ENCODE measurements around the gene UBE2U. TPM values are rescaled to one million over a fixed set of nuclear protein-coding genes. Genes with fewer than 3 reads are reported as not detected.

UBE2U gene
- total and polyA plus RNA-seq, 2 experiments from 2014 or later: not detected

- in situ Hi-C loops (cut with MboI): no loop called here
- Histone ChIP-seq H3F3A (ENCODE audit: insufficient read depth) (no peaks in the 10 kb centered on the region), H2AFZ (no peak overlapping the region), H3K36me3 (ENCODE audit: low read depth) (no peaks in the 10 kb centered on the region), H3K4me2 (ENCODE audit: unreplicated experiment) (no peak overlapping the region), H3K4me3 (no peak overlapping the region), H3K4me1 (ENCODE audit: insufficient read depth) (0 out of 2 replicates have a peak, but pooled peaks cover 4% of the 10 kb centered on the region), H3K79me2 (ENCODE audit: insufficient read depth) (no peaks in the 10 kb centered on the region), H3K27ac (no peak overlapping the region), H3K9me2 (ENCODE audit: insufficient read depth) (no peaks in the 10 kb centered on the region), H4K20me1 (ENCODE audit: insufficient read depth) (no peaks in the 10 kb centered on the region), H3K27me3 (replicated peaks; ENCODE audit: insufficient read depth) (no peaks in the 10 kb centered on the region), H3K9me3 (ENCODE audit: low read depth) (no peaks in the 10 kb centered on the region), H3K9ac (no peak overlapping the region)
- no peak for TF ChIP-seq EZH2 (IDR thresholded peaks at IDR 0.05; ENCODE audit: insufficient read depth, poor library complexity, severe bottlenecking)
- no peak for TF ChIP-seq EZH2phosphoT487 (IDR thresholded peaks at IDR 0.05; ENCODE audit: insufficient read depth, low read depth)
- 65 to 69% methylated on average over 4 of the region's 4 CpGs for WGBS, 2 experiments (ENCODE audit: low coverage in 1 of 2, low lambda C conversion rate in 2 of 2, missing lambda C conversion rate in 2 of 2)
- DNase-seq: no peak
These were observed 88.5 kb downstream of the UBE2U start for GRCh38 chr1:64291931-64292330.

- 86 to 90% methylated on average over 1 of the region's 1 CpG for WGBS, 2 experiments (ENCODE audit: low coverage in 1 of 2, low lambda C conversion rate in 2 of 2, missing lambda C conversion rate in 2 of 2)
- no peak overlapping the region for H3K9ac ChIP-seq
These were observed 89.0 kb downstream of the UBE2U start for GRCh38 chr1:64292399-64292798.

GRCh38 chr1:64293820-64294219 is 90.4 kb downstream of the UBE2U start:
- H3K4me3 ChIP-seq: no peak overlapping the region
- DNase-seq: no peak
- no peaks in the 10 kb centered on the region for H3F3A ChIP-seq (ENCODE audit: insufficient read depth)
- H3K4me2 ChIP-seq (ENCODE audit: unreplicated experiment): no peak overlapping the region
- no peaks in the 10 kb centered on the region for H3K27me3 ChIP-seq (replicated peaks; ENCODE audit: insufficient read depth)
- H4K20me1 ChIP-seq (ENCODE audit: insufficient read depth): no peaks in the 10 kb centered on the region
- WGBS, 2 experiments (ENCODE audit: low coverage in 1 of 2, low lambda C conversion rate in 2 of 2, missing lambda C conversion rate in 2 of 2): 69 to 81% methylated on average over 4 of the region's 4 CpGs
- in situ Hi-C loops (cut with MboI): no loop called here
- no peak overlapping the region for H2AFZ ChIP-seq
- no peaks in the 10 kb centered on the region for H3K36me3 ChIP-seq (ENCODE audit: low read depth)
- H3K4me1 ChIP-seq (ENCODE audit: insufficient read depth): 0 out of 2 replicates have a peak, but pooled peaks cover 4% of the 10 kb centered on the region
- H3K9me3 ChIP-seq (ENCODE audit: low read depth): no peaks in the 10 kb centered on the region
- H3K9me2 ChIP-seq (ENCODE audit: insufficient read depth): no peaks in the 10 kb centered on the region
- no peak overlapping the region for H3K9ac ChIP-seq
- TF ChIP-seq EZH2phosphoT487 (IDR thresholded peaks at IDR 0.05; ENCODE audit: insufficient read depth, low read depth) (no peak), EZH2 (IDR thresholded peaks at IDR 0.05; ENCODE audit: insufficient read depth, poor library complexity, severe bottlenecking) (no peak)
- no peaks in the 10 kb centered on the region for H3K79me2 ChIP-seq (ENCODE audit: insufficient read depth)
- H3K27ac ChIP-seq: no peak overlapping the region

More at GRCh38 chr1:64292399-64292798, 89.0 kb downstream of the UBE2U start:
- Histone ChIP-seq H3K27me3 (replicated peaks; ENCODE audit: insufficient read depth) (no peaks in the 10 kb centered on the region), H3K4me1 (ENCODE audit: insufficient read depth) (0 out of 2 replicates have a peak, but pooled peaks cover 4% of the 10 kb centered on the region), H3K4me3 (no peak overlapping the region), H3K79me2 (ENCODE audit: insufficient read depth) (no peaks in the 10 kb centered on the region), H2AFZ (no peak overlapping the region), H4K20me1 (ENCODE audit: insufficient read depth) (no peaks in the 10 kb centered on the region), H3K36me3 (ENCODE audit: low read depth) (no peaks in the 10 kb centered on the region), H3F3A (ENCODE audit: insufficient read depth) (no peaks in the 10 kb centered on the region), H3K4me2 (ENCODE audit: unreplicated experiment) (no peak overlapping the region), H3K27ac (no peak overlapping the region), H3K9me2 (ENCODE audit: insufficient read depth) (no peaks in the 10 kb centered on the region), H3K9me3 (ENCODE audit: low read depth) (no peaks in the 10 kb centered on the region)
- in situ Hi-C loops (cut with MboI): no loop called here
- DNase-seq: peak; percentile 61
- TF ChIP-seq EZH2 (IDR thresholded peaks at IDR 0.05; ENCODE audit: insufficient read depth, poor library complexity, severe bottlenecking): no peak
- no peak for TF ChIP-seq EZH2phosphoT487 (IDR thresholded peaks at IDR 0.05; ENCODE audit: insufficient read depth, low read depth)

GRCh38 chr1:64295136-64295535 is 91.7 kb downstream of the UBE2U start:
- H3K9me2 ChIP-seq (ENCODE audit: insufficient read depth): no peaks in the 10 kb centered on the region
- no peak for DNase-seq
- H3K4me3 ChIP-seq: no peak overlapping the region
- in situ Hi-C loops (cut with MboI): no loop called here
- no peaks in the 10 kb centered on the region for H3K79me2 ChIP-seq (ENCODE audit: insufficient read depth)
- TF ChIP-seq EZH2 (IDR thresholded peaks at IDR 0.05; ENCODE audit: insufficient read depth, poor library complexity, severe bottlenecking): no peak
- TF ChIP-seq EZH2phosphoT487 (IDR thresholded peaks at IDR 0.05; ENCODE audit: insufficient read depth, low read depth): no peak
- 76 to 83% methylated on average over 2 of the region's 2 CpGs for WGBS, 2 experiments (ENCODE audit: low coverage in 1 of 2, low lambda C conversion rate in 2 of 2, missing lambda C conversion rate in 2 of 2)
- no peaks in the 10 kb centered on the region for H3F3A ChIP-seq (ENCODE audit: insufficient read depth)
- H4K20me1 ChIP-seq (ENCODE audit: insufficient read depth): no peaks in the 10 kb centered on the region
- H3K9ac ChIP-seq: no peak overlapping the region
- no peaks in the 10 kb centered on the region for H3K9me3 ChIP-seq (ENCODE audit: low read depth)
- H3K4me2 ChIP-seq (ENCODE audit: unreplicated experiment): no peak overlapping the region
- H2AFZ ChIP-seq: no peak overlapping the region
- 0 out of 2 replicates have a peak, but pooled peaks cover 4% of the 10 kb centered on the region for H3K4me1 ChIP-seq (ENCODE audit: insufficient read depth)
- H3K36me3 ChIP-seq (ENCODE audit: low read depth): no peaks in the 10 kb centered on the region
- H3K27ac ChIP-seq: no peak overlapping the region
- H3K27me3 ChIP-seq (replicated peaks; ENCODE audit: insufficient read depth): no peaks in the 10 kb centered on the region

- DNase-seq: no peak
- H3K9me3 ChIP-seq (ENCODE audit: low read depth): no peaks in the 10 kb centered on the region
These were observed 92.1 kb downstream of the UBE2U start for GRCh38 chr1:64295561-64295960.

More at GRCh38 chr1:64295561-64295960, 92.1 kb downstream of the UBE2U start:
- Histone ChIP-seq H3K27ac (no peak overlapping the region), H3K9ac (no peak overlapping the region), H3K4me3 (no peak overlapping the region), H3K79me2 (ENCODE audit: insufficient read depth) (no peaks in the 10 kb centered on the region), H3K36me3 (ENCODE audit: low read depth) (no peaks in the 10 kb centered on the region), H3K27me3 (replicated peaks; ENCODE audit: insufficient read depth) (no peaks in the 10 kb centered on the region), H3K4me1 (ENCODE audit: insufficient read depth) (0 out of 2 replicates have a peak, but pooled peaks cover 4% of the 10 kb centered on the region), H4K20me1 (ENCODE audit: insufficient read depth) (no peaks in the 10 kb centered on the region), H3K9me2 (ENCODE audit: insufficient read depth) (no peaks in the 10 kb centered on the region), H3F3A (ENCODE audit: insufficient read depth) (no peaks in the 10 kb centered on the region), H2AFZ (no peak overlapping the region), H3K4me2 (ENCODE audit: unreplicated experiment) (peak overlapping the region; percentile 14)
- no peak for TF ChIP-seq EZH2phosphoT487 (IDR thresholded peaks at IDR 0.05; ENCODE audit: insufficient read depth, low read depth)
- no peak for TF ChIP-seq EZH2 (IDR thresholded peaks at IDR 0.05; ENCODE audit: insufficient read depth, poor library complexity, severe bottlenecking)
- in situ Hi-C loops (cut with MboI): no loop called here

Data from GM23248 (cell line).